HG03175 (cell line): Measurements from ENCODE around the gene TNFRSF6B.

Experiments used
- ATAC-seq: cut with Tn5 transposase; IDR thresholded peaks from one replicate; pipeline ENCODE4 v1.9.1; 2021; ENCODE audit warnings: mild to moderate bottlenecking, moderate library complexity; ENCODE audit not compliant: unreplicated experiment

TNFRSF6B gene

DNA sequence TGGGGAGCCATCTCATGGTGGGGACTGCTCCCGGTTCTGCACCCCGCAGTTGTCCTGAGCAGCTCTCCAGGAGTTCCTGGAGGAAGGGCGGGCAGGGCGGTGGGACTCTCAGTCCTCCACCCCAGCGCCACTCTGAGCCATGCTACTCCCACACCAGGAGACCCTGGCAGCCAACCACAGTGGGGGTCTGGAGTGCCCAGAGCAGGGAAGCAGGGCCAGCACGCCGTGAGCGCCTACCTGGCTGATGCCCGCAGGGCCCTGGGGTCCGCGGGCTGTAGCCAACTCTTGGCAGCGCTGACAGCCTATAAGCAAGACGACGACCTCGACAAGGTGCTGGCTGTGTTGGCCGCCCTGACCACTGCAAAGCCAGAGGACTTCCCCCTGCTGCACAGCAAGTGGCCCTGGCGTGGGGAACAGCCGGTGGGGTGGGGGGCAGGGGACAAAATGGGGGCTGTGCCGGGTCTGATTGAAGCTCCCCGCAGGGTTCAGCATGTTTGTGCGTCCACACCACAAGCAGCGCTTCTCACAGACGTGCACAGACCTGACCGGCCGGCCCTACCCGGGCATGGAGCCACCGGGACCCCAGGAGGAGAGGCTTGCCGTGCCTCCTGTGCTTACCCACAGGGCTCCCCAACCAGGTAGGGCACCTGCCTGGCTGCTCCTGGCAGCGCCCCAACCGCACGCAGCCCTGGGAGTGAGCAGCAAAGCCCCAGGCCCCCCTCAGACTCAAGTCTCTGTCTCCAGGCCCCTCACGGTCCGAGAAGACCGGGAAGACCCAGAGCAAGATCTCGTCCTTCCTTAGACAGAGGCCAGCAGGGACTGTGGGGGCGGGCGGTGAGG is 1.6 kb upstream of the TNFRSF6B start:
- no peak for ATAC-seq

DNA sequence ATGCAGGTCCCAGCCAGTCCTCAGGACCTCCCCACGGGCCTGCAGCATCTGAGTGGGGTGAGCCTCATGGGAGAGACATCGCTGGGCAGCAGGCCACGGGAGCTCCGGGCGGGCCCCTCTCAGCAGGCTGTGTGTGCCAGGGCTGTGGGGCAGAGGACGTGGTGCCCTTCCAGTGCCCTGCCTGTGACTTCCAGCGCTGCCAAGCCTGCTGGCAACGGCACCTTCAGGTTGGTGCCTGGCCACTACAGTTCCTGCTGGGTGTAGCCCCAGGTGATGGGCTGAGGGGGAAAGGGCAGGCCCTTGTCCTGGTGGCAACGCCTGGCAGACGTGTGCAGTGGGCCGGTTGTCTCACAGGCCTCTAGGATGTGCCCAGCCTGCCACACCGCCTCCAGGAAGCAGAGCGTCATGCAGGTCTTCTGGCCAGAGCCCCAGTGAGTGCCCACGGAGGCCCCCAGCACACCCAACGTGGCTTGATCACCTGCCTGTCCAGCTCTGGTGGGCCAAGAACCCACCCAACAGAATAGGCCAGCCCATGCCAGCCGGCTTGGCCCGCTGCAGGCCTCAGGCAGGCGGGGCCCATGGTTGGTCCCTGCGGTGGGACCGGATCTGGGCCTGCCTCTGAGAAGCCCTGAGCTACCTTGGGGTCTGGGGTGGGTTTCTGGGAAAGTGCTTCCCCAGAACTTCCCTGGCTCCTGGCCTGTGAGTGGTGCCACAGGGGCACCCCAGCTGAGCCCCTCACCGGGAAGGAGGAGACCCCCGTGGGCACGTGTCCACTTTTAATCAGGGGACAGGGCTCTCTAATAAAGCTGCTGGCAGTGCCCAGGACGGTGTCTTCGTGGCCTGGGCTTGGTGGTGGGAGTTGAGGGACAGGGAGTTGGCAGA is 787 bp upstream of the TNFRSF6B start:
- no peak for ATAC-seq

DNA sequence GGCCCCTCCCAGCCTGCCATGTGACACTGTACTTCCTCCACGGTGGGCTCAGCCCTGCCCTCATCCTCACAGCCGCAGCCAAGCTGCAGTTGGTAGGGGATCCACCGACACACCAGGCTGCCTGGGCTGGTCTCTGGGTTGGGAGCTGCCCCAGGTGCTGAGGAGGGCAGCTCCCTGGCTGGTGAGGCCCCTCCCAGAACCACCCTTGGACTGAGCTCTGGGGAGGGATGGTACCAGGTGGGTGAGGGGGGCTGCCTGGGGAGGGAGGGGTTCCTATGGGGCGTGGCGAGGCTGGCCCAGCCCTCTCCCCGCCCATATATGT is 185 bp upstream of the TNFRSF6B start:
- ATAC-seq: no peak

DNA sequence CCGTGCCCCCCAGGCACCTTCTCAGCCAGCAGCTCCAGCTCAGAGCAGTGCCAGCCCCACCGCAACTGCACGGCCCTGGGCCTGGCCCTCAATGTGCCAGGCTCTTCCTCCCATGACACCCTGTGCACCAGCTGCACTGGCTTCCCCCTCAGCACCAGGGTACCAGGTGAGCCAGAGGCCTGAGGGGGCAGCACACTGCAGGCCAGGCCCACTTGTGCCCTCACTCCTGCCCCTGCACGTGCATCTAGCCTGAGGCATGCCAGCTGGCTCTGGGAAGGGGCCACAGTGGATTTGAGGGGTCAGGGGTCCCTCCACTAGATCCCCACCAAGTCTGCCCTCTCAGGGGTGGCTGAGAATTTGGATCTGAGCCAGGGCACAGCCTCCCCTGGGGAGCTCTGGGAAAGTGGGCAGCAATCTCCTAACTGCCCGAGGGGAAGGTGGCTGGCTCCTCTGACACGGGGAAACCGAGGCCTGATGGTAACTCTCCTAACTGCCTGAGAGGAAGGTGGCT is 960 bp downstream of the TNFRSF6B start:
- no peak for ATAC-seq

DNA sequence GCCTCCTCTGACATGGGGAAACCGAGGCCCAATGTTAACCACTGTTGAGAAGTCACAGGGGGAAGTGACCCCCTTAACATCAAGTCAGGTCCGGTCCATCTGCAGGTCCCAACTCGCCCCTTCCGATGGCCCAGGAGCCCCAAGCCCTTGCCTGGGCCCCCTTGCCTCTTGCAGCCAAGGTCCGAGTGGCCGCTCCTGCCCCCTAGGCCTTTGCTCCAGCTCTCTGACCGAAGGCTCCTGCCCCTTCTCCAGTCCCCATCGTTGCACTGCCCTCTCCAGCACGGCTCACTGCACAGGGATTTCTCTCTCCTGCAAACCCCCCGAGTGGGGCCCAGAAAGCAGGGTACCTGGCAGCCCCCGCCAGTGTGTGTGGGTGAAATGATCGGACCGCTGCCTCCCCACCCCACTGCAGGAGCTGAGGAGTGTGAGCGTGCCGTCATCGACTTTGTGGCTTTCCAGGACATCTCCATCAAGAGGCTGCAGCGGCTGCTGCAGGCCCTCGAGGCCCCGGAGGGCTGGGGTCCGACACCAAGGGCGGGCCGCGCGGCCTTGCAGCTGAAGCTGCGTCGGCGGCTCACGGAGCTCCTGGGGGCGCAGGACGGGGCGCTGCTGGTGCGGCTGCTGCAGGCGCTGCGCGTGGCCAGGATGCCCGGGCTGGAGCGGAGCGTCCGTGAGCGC is 1.6 kb downstream of the TNFRSF6B start:
- no peak for ATAC-seq

DNA sequence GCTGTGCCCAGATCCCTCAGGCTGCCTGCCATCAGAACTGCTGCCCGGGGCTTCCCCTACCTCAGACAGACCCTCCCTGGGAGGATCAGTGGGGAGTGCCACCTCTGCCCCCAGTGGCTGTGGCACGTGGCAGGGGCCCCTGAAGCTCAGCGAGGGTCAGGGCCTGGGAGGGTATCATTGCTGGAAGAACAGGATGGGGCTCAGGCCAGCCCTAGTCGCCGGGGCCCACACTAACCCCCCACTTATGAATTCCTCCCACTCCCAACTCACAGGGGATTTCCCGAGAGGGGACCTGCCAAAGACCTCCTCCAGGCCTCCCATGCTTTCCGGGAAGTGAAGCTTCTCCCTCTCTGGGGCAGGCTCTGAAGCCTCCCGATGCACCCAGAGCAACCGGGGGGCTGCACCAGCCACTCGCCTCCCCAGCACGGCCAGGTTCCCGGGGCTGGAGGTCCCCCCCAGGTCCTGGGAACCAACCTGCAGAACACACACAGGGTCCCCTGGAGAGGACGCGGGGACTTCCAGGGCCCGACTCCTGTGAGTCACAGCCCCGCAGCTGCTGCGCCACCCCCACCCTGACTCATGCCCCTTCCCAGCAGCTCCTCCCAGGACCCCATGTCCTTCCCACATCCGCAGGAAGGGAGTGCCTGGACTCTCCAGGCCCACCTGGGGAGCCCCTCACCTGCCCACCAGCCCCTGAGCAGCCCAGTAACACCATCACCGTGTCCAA is 2.5 kb downstream of the TNFRSF6B start:
- no peak for ATAC-seq

DNA sequence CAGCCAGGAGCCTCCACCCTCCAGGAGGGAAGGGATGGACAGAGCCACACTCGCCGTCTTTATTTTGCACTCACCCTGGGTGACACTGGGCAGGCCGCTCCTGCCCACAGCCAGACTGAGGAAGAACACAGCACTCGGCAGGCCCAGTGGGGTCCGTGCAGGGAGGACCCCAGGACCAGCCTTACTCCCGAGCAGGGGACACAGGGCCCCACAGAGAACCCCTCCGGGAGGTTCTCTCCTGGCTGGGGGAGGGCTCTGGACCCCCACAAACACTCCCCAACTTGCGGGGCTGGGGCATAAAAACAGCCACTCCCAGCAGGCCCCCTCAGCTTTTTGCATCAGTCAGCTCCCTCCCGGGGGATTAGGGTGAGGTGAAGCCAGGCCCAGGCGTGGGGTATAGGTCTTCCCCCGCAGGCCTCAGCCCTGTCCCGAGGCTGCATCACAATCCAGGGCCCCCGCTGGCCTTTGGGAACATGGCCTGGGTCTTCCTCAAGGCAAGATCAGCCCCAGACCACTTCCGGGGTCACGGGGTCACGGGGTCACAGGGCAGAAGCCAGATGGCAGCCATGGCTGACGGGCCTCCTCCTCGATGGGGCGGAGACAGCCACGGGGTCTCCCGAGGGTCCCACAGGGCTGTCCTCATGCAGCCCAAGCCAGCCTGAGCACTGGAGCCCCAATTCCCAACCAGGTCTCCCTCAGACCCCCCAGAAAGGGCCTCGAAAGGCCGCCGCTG is 3.2 kb downstream of the TNFRSF6B start:
- ATAC-seq: no peak

DNA sequence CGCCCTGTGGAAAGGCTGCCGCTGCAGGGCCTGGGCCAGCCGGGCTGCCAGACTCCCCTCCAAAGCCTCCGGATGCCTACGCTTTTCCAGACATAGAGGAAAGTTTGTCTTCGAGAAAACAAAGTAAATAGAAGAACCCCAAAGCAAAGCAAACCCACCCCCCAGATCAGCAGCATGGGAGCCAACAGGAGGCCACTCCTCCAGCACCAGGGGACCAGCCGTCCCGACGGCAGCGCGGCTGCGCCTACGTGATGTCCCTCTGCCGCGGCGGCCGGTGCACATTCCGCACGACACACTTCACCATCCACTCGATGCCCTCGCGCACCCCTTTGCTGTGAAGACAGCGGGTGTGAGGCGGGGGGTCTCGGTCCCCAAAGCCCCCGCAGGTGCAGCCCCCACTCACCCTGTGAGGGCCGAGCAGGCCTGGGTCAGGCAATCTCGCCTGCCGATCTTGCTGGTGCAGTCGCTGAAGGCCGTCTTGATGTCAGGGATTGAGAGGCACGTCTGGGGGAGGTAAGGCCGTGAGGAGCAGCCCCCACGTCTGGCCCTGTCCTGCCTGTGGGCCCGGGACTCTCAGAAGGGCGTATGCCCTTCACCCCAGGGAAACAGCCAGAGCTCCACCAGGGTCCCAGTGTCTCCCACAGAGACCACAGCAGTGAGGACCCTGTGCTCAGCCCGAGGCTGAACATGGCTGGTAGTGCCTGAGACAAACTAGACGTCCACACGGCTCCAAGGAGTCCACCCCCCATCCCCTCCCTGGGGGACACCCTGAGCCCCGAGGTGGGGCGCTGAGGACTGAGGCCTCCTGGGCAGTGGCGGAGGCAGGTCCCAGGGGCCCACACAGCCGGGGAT is 4.0 kb downstream of the TNFRSF6B start:
- no peak for ATAC-seq

DNA sequence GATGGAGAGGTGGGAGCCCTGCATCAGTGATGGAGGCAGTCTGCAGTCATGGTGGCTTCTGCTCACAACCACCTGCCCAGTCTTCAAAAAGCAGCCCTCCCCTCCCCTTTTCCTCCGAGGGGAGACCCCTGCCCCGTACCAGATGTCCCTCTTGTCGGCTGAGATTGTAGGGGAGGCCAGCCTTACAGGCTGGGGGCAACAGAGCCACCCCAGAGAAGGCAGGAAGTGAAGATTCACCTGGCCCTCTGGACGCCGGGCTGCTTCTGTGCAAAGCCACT is 4.5 kb downstream of the TNFRSF6B start:
- no peak for ATAC-seq

DNA sequence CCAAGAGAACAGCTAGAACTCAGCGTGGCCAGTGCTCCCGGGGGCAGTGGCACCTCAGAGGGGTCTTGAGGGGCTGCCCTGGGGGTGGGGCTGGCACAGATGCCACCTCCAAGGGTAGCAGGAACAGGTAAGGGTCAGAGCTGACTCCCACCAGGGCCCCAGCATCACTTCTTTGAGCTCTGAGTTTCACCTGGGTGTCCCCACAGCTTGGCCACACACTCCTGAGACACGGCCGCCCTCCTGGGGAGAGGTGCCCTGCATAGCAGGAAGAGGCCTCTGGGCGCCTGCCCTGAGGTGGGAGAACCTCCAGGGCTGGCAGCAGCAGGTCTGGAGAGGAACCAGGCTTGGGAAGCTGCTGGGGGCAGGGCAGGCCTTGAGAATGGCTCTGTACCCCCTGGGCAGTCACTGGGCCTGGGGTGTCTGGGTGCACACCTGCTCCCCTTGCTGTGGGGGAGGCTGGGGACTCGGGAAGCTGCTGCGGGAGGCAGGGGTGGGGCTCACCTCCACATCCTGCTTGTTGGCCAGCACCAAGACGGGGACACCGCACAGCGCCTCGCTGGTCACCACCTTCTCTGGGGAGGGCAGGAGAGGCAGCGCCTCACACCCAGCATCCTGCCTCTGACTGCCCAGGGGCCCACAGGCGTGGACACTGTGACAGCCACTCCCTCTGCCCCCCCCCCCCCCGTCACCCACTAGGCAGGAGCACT is 5.0 kb downstream of the TNFRSF6B start:
- no peak for ATAC-seq

DNA sequence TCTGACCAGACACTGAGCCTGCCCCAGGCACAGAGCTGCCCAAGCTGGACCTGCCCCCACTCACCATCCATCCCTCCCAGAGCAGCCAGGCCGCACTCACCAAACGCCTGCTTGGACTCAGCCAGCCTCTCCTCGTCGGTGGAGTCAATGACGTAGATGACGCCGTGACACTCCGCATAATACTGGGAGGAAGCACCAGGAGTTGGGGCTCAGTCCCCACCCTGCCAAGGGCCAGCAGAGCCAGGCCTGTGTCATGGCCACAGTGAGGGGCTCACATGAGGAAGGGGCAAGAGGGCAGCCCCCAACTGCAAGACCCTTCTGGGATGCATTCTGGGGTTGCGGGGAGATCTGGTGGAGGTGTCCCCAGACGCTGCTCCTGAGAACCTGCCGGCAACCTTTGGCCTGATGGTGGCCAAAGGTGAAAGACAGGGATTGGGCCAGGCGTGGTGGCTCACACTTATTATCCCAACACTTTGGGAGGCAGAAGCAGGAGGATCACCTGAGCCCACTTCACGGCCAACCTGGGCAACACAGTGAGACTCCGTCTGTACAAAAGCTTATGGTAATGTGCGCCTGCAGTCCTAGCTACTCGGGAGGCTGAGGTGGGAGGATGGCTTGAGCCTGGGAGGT is 5.7 kb downstream of the TNFRSF6B start:
- ATAC-seq: no peak

DNA sequence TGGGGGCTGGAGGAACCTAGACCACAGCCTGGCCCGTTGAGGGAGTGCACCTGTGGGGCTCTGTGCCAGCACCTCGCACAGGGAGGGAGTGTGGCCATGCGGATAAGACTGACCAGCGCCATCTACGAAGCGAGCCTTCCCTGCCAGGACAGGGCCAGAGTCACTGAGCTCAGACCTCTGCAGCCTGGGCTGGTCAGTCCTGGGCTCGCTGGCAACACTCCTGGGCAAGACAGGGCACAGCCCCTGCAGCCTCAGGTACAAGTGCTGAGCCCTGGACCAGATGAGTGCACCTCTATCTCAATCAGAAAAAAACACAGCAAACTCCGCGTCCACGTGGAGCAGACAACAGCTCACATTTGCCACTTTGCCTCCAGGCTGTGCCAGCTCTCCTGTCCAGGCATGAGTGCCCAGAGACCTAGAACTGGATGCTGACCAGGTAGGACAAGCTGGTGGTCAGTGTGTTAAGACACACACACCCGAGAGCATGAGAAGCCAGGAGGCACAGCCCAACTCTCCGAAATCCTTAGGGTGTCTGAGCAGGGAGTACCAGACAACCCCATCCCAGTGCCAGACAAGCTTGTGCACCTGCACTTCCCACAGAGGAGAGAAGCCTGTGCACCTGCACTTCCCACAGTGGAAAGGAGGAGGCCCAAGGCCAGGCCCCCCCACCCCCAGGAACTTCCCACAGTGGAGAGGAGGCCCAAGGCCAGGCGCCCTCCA is 6.5 kb downstream of the TNFRSF6B start:
- ATAC-seq: no peak

DNA sequence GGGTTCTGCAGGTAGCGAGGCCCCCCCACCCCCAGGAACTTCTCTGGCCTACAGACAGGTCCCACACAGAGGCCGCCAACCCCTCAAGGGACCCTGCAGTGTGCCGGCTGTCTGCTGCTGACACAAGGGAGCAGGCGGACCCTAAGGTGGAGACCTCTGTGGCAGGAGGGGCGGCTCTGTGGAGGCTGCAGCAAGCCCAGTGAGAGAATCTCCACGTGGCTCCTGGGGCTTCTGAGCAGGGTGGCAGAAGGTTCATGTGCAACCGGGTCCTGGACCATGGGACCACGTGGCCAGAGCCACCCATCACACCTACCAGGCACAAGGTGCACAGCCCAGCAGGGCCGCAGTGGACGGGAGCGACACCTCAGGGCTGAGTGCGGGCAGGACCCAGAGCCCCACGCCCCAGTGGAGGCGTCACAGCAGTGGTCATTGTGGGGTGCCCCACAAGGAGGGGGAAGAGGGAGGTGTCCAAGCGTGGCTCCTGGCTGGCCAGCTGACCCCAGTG is 7.1 kb downstream of the TNFRSF6B start:
- no peak for ATAC-seq

DNA sequence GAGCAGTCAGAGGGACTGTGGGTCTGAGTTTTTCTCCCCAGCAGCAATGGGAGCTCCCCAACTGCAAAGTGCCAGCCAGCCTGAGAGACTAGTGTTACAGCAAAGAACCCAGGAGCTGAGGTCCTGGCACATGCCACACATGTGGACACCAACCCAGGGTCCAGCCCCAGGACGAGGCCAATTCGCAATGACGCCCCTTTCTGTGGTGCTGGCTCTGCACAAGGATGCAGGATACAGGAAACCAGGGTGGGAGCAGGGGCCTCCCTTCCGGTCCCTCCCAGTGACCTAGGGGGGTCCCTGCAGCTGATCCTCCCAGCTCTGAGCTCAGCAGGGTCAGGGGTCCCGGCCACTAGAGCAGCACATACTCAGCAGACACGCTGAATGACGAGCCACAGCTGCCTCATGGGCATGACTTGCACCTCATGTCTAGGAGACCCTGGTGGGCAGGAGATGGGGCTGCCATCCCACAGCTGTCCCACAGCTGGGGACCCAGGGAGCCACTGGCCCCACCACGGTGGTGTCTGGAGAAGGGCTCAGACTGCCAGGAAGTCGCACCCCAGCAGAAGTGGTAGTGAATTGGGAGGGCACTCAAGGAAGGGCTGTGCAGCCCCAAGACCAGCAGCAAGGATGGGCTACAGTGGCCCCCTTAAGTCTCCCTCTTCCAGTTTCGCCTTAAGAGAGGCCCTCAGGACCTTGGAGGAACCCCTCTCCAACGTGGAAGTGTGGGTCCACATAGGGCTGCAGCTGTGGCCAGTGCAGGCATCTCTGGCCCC is 7.7 kb downstream of the TNFRSF6B start:
- no peak for ATAC-seq

DNA sequence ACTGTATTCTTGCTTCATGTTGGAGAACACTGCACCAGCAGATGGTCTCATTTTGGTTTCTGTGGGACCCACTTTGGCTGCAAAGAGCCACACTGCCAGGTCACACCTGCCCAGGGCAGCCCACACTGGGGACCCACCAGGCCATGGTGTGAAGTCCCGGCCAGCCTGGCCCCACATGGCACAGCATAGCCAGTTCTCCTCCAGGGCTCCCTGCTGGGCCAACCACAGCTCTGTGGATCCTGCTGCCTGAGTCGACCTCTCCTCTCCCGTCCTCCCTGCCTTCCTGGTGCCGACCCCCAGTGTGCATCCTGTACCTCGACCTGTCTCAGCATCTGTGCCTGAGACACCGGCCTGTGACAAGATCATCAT is 8.3 kb downstream of the TNFRSF6B start:
- ATAC-seq: no peak

DNA sequence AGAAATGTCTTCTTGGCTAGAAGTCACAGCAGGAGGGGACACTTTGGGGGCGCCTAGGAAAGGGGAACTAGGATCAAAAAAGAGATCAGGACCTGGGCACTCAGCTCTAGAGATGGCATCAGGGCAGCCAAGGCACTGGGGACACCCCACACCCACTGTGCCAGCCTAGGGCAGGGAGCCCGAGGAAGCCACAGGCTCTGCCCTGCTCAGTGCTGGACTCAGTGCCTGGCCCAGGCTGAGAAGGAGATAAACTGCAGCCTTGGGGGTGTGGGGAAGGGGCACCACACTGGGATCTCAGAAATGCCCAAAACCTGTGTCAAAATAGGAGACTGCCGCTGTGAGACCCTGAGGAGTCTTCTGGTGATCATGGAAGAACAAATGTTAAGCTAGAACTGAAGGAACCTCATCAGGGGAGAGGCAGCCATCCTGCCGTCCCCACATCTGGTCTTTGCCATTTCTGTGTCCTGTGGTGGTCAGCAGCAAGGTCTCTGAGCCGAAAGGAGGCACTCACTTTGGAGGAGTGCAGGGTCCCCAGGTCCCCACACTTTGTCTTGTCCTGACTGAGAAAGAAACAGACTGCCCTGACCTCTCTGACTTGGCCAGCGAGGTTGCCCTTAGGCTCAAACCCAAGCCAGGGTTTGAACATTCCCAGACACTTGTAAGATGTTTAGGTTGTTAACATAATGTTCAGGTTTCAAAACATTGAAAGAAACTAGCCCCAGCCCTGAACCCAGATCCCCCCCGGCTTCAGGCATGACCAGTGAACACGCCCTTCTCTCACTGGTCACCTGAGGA is 9.0 kb downstream of the TNFRSF6B start:
- ATAC-seq: no peak
